ENCODE data around the gene MAMLD1. TPM values are rescaled to one million over a fixed set of nuclear protein-coding genes. Genes with fewer than 3 reads are reported as not detected.

MAMLD1 gene
- total and polyA plus RNA-seq, 7 donors: under 0.01 to 6.4 (median 1.2) TPM

DNA sequence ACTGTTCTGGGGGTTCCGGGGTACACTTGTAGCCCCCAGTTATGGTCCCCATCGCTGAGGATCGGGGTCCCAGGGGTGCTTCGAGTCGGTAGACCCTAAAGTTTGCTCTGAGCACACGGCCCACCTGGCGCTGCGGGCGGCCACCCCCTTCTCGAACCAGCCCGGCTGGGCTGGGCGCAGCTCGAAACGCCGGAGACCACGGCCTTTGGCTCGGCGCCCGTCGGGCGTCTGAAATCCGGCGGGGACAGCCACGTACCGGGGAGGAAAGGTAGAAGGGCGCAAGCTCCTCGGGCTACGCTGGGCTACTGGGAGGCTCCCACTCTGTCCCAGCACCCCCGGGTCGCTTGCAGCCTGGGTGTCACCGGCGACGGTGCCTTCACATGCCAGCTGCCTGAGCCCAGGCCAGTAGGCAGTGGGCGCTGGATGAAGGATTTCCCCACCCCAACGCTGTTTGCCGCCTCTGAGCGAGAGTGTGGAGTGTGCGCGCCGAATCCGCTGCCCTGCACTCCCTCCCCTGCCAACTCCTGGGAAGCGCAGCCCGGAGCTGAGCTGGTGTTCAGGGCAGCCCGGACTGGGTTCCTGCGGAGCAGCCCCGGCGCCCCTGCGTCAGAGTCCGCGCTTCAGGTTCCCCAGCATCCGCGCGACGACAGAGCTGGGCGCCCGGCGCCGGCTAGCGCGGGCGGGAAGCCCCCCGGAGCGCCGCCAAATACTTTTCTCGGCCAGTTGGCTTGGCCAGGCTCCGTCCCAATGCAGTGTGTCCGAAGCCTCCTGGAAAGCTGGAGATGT, 637 bp downstream of the MAMLD1 start:
- intact Hi-C loops (cut with DNase I): loop anchor here (2.0 to 10.0 kb wide), 6 partner anchors 123 to 819 kb away; partner anchors contain the start of genes EOLA1, HSFX3, MTM1 and MTMR1
- H3K9me3 ChIP-seq: no peaks in the 10 kb centered on the region
- peak overlapping the region; percentile 87 to 91 (median 90) for H3K27ac ChIP-seq
- 1% methylated on average over 67 of the region's 67 CpGs for WGBS, 2 donors
- TF ChIP-seq EP300 (IDR thresholded peaks at IDR 0.05) (no peak), POLR2A (IDR thresholded peaks at IDR 0.05) (no peak)
- no peak for DNase-seq
- peaks cover 0 to 16% (median 10%) of the 10 kb centered on the region in 4 donors for H3K4me1 ChIP-seq
- H3K4me3 ChIP-seq: peak overlapping the region; percentile 47 to 65 (median 61)
- H3K36me3 ChIP-seq: no peaks in the 10 kb centered on the region
- H3K27me3 ChIP-seq: no peaks in the 10 kb centered on the region

- Histone ChIP-seq H3K4me3 (peak overlapping the region; percentile 47 to 65 (median 61)), H3K4me1 (peaks cover 0 to 16% (median 10%) of the 10 kb centered on the region in 4 donors), H3K9me3 (no peaks in the 10 kb centered on the region), H3K36me3 (no peaks in the 10 kb centered on the region), H3K27ac (peak overlapping the region; percentile 87 to 91 (median 90)), H3K27me3 (no peaks in the 10 kb centered on the region)
- intact Hi-C loops (cut with DNase I): loop anchor here (5.0 to 10.0 kb wide), 4 partner anchors 143 to 820 kb away; partner anchors contain the start of genes EOLA1, HSFX3 and MTMR1
- TF ChIP-seq POLR2A (IDR thresholded peaks at IDR 0.05) (no peak), POLR2AphosphoS5 (IDR thresholded peaks at IDR 0.05) (no peak)
- TF ChIP-seq, protein P1, sequence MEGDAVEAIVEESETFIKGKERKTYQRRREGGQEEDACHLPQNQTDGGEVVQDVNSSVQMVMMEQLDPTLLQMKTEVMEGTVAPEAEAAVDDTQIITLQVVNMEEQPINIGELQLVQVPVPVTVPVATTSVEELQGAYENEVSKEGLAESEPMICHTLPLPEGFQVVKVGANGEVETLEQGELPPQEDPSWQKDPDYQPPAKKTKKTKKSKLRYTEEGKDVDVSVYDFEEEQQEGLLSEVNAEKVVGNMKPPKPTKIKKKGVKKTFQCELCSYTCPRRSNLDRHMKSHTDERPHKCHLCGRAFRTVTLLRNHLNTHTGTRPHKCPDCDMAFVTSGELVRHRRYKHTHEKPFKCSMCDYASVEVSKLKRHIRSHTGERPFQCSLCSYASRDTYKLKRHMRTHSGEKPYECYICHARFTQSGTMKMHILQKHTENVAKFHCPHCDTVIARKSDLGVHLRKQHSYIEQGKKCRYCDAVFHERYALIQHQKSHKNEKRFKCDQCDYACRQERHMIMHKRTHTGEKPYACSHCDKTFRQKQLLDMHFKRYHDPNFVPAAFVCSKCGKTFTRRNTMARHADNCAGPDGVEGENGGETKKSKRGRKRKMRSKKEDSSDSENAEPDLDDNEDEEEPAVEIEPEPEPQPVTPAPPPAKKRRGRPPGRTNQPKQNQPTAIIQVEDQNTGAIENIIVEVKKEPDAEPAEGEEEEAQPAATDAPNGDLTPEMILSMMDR (IDR thresholded peaks at IDR 0.05): no peak
- DNase-seq: no peak
- 0 to 1% methylated on average over 66 of the region's 66 CpGs for WGBS, 2 donors
Measured at GRCh38 chrX:150364347-150365050, 1.4 kb downstream of the MAMLD1 start.

- H3K9me3 ChIP-seq: no peaks in the 10 kb centered on the region
- peak overlapping the region; percentile 47 to 65 (median 61) for H3K4me3 ChIP-seq
- DNase-seq: peak; percentile 87
- peaks cover 0 to 19% (median 12%) of the 10 kb centered on the region in 4 donors for H3K4me1 ChIP-seq
- H3K36me3 ChIP-seq: no peaks in the 10 kb centered on the region
- TF ChIP-seq, protein P1 (IDR thresholded peaks at IDR 0.05): peak; percentile 13 to 63 (median 46)
- TF ChIP-seq POLR2AphosphoS5 (IDR thresholded peaks at IDR 0.05) (peak; percentile 45 to 69 (median 52)), POLR2A (IDR thresholded peaks at IDR 0.05) (peak in 1 of 2 donors; percentile 15), EP300 (IDR thresholded peaks at IDR 0.05) (no peak)
- intact Hi-C loops (cut with DNase I): loop anchor here (10.0 kb wide), 2 partner anchors 329 to 821 kb away; partner anchors contain the start of genes EOLA1, HSFX3 and MTMR1
- 0 to 1% methylated on average over 71 to 75 of the region's 75 CpGs for WGBS, 2 donors
- H3K27me3 ChIP-seq: no peaks in the 10 kb centered on the region
- H3K27ac ChIP-seq: peak overlapping the region; percentile 87 to 91 (median 90)
Measured at GRCh38 chrX:150365051-150365989, 2.2 kb downstream of the MAMLD1 start.

DNA sequence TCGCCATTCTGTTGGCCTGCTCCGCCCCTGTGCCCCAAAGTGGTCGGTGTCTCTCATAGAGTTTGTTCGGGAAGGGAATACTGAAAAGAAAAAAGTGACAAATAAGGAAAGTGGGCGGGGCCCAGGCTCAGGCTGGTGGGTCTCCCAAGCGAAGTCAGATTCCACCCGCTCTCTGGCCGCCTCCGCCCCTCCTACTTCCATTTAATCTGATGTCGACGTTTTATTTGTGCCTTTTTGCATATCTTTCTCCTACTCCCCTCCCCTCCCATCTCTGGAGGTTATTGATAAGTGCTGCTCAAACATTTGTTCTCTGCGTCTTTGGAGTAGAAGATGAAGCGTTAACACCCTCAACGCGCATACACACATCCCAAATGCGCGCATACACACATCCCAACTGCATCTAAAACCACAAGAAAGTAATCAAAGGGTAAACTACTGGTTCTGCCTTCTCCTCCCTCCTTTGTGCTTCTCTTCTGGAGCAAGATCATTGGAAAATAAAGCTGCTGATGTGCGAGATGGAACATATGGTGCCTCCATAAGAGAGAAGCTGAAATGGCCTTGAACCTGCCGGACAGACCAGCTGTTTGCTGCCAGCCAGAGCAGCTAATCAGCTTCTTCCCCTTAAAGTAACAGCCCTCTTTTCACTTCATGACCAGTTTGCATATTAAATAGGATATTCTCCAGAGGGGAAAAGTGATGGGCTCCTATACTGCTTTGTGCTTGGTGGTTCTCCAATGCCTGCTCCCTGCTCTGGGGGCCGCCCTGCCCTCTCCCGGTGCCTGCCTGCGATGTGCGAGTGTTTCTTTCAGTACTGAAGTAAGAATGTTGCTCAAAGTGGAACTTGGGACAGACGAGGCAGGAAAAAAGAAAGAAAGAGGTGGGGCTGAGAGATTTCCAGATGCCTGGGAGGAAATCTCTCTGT, 3.1 kb downstream of the MAMLD1 start:
- WGBS, 2 donors: 2 to 4% methylated on average over 24 of the region's 24 CpGs
- intact Hi-C loops (cut with DNase I): loop anchor here (10.0 kb wide), 2 partner anchors 329 to 821 kb away; partner anchors contain the start of genes EOLA1, HSFX3 and MTMR1
- peak; percentile 78 for DNase-seq

More for the DNA sequence above, 3.1 kb downstream of the MAMLD1 start:
- no peaks in the 10 kb centered on the region for H3K9me3 ChIP-seq
- peaks cover 0 to 26% (median 18%) of the 10 kb centered on the region in 4 donors for H3K4me1 ChIP-seq
- peak in 3 of 4 donors; percentile 4 to 44 (median 18) for TF ChIP-seq POLR2AphosphoS5 (IDR thresholded peaks at IDR 0.05)
- no peak for TF ChIP-seq EP300 (IDR thresholded peaks at IDR 0.05)
- TF ChIP-seq, protein P1 (IDR thresholded peaks at IDR 0.05): no peak
- TF ChIP-seq POLR2A (IDR thresholded peaks at IDR 0.05): no peak
- H3K27ac ChIP-seq: peak overlapping the region; percentile 87 to 91 (median 90)
- H3K27me3 ChIP-seq: no peaks in the 10 kb centered on the region
- peak overlapping the region; percentile 47 to 65 (median 61) for H3K4me3 ChIP-seq
- no peaks in the 10 kb centered on the region for H3K36me3 ChIP-seq
